ENCODE results near the gene SKIDA1.

- TF ChIP-seq, protein P1, sequence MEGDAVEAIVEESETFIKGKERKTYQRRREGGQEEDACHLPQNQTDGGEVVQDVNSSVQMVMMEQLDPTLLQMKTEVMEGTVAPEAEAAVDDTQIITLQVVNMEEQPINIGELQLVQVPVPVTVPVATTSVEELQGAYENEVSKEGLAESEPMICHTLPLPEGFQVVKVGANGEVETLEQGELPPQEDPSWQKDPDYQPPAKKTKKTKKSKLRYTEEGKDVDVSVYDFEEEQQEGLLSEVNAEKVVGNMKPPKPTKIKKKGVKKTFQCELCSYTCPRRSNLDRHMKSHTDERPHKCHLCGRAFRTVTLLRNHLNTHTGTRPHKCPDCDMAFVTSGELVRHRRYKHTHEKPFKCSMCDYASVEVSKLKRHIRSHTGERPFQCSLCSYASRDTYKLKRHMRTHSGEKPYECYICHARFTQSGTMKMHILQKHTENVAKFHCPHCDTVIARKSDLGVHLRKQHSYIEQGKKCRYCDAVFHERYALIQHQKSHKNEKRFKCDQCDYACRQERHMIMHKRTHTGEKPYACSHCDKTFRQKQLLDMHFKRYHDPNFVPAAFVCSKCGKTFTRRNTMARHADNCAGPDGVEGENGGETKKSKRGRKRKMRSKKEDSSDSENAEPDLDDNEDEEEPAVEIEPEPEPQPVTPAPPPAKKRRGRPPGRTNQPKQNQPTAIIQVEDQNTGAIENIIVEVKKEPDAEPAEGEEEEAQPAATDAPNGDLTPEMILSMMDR (conservative IDR thresholded peaks at IDR 0.05; ENCODE audit: low read depth, low read length) = no peak
- TF ChIP-seq EZH2 (IDR thresholded peaks at IDR 0.05; ENCODE audit: borderline replicate concordance, low read depth, low read length, poor library complexity, severe bottlenecking) = no peak
Measured at GRCh38 chr10:21547246-21547645, 21.8 kb upstream of the SKIDA1 start.
